NCI-H345 treated with DMSO at 0.1 percent for 48 hours (cell line): Measurements from ENCODE around the gene TRPM3.

Experiments
- DNase-seq: peaks from one replicate; lab custom pipeline; 2025; ENCODE audit not compliant: unreplicated experiment; lab: John Stamatoyannopoulos, UW

TRPM3 gene

DNA sequence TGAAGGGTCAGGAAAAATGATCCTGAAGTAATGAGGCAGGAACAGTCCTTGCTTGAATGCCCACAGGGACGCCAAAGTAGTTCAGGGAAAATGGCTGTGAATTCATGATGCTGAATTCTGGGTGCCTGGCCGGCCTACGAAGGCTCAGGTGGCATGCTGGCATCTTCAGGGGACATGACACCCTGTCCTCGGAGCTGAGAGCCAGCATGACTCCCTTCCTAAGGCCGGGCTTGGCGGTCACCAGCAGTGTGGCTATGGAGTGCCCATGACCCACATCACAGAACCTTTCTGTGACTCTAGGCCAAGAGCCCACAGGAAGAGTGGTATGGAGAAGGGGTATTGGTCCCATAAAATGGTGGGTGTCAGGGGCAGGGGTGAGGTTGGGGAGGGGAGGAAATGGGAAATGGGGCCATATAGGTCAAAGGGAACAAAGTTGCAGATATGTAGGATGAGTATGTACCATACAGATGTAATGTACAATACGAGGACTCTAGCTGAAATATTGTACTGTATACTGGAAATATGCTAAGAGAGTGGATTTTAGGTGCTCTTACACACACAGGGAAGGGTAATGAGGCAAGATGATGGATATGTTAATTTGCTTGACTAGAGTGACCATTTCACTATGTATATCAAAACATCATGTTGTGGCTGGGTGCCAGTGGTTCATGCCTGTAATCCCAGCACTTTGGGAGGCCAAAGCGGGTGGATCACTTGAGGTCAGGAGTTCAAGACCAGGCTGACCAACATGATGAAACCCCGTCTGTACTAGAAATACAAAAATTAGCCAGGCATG, 504.2 kb downstream of the TRPM3 start:
- DNase-seq: no peak

DNA sequence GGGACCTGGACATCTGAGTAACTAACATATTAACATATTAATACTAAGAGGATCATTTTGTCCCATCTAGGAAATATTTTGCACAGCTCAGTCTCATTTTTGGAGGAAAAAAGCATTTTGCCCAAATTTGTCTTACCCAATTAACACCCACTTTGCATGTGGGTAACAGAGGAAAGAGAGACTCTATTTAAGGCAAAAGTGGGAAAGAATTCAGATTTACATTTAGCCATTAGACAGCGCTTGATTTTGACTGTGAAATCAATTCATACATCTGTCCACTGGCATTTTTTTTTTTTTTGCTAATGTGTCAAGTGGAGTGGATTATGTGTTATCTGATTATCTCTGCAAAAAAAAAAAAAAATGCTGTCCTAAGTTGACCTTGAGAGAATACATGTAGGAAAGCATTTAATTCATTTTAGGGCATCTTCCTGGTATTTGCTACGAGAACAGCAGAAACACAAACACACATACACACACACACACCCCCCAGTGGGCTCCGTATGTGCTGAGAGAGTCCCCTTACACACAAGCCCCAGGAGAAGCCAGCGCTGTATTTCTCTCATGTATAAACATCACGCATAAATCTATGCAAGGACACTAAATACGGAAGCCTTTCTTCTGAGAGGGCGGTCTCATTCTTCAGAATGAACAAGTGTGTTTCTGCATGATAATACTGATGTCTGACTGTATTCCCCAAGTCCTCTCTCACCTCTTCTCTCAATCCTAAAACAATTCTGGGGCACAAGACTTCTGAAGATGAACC, 505.0 kb downstream of the TRPM3 start:
- no peak for DNase-seq

DNA sequence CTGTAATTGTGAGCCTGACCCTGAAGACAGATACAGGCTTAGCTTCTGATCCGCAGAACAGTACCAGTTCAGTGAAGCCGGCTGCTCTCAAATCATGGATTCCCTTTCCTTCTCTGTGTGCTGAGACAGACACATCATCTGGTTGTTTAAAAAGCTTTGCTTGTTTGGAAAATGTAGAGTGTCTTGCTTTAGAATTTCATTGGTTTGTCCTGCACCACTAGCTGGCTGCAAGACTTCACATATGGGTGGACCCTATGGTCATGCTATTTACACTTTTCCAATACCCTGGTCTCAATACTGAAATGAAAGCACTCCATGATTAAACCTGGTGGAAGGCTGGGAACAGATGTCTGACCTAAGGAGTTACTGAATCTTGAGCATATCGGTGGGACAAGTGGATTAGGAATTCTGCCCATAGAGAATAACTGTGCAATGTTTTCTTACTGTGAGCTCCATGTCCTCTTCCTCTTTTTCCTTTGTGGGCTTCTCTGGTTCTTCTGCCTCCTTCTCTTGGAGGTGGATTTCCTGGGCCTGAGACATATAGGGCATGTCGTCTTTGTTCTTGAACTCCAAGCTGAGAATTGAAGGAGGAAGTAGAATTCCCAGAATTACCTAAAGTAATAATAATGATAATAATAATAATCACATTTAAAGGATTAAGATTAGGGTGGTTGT, 505.8 kb downstream of the TRPM3 start:
- no peak for DNase-seq

DNA sequence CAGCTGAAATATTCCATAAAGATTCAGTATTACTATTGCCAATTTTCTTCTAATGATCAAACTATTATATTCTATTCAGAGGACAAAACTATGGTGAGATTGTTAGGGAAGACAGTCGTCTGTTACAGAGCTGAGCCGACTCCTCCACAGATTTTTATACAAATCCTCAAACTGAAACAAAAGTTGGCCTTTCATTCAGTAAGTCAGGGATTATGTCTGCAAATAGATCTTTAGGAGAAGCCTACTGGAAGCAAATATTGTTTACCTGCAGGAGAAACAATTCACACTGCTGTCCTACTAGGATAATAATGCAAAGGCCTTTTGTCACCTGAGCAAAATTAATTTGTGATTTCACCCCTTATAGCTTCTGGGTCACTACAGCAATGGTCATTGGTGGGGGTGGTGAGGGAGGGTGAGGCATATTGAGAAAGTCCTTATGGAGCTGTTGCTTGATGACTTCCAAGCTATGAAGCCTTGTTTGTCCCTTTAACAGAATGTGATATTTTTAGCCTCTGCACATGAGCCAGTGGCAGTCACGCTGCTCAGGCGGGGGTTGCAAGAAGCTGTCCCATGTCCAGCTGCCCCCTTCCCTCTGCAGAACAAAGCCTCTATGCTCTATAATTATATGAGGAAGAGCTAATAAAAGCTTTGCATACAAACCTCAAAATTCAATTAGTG, 506.5 kb downstream of the TRPM3 start:
- no peak for DNase-seq

DNA sequence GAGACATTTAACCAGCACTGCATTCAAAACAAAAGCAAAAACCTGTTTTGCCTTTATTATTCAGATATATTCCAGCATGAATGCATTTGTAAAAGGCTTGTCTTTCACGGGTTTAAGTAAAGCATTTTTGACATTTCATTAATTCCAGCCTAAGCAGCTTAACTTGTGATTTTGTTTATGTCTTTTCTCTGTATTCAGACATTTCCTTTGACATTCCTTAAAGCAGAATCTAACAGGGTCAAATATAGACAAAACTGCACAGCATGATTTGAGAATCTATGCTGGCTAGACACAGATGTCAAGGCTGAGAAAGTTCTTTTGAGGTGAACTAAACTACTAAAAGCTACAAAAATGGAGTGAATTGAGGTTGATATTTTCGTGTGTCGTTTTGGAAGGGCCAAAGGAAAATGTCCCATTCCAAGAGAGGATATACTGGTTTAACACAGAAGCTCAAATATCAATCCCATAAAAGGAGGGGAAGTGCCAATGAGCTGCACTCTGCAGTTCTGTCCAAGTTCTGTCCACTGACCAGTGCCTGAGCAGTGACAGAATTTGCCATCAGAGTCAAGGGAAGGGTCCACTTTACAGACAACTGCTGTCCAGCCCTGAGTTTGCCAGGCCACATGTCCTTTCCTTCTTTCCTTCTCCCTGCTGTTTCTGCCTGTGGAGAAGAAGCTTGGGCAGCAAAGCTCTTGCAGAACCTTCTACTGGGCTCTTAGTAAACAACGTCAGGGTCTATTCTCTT, 508.2 kb downstream of the TRPM3 start:
- no peak for DNase-seq

DNA sequence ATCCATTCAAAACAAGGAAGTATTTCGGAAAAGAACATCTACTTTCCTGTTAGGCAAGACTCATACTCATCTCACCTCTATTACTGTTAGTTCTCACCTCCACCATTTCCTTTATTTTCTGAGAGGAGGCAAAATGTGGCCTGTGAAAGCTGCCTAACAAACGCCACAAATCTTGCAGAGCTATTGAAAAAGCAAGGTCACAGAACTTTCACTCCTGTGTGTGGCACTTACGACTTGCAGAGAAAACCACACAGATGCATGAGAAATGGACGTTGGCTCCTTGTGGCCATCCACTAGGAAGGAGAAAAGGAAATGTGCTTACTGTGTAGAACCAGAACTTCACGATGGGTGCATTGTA, 511.2 kb downstream of the TRPM3 start:
- no peak for DNase-seq

DNA sequence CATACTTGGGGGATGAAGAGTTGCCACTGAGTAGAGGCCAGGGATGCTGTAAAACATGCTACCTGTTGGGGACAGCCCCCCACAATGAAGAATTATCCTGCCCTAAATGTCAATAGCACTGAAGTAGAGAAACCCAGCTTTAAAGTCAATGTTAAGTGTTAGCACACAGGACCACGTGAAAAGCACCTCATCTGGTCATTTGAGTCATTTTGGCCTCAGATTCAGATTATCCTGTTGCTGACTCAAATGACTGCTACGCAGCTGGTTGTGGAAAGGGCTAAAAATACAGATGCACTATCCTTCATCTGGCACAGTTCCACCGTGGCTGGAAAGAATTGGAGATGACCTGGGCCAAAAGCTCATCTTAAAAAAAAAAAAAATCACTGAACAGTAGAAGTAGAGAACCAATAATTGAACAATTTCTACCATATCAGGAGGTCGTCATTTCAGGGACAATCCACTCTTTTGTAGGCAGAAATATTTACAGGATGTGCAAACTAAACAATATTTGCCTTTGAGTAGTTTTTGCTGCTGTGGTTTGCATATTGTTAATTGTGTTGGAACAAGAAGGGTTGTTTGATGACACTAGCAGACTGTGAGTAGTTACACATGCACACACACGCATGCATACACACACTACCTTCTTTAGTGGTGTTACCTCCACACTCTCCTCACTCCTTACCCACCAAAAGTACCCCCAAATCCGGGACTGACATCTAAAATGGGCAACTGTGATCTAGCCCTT, 511.7 kb downstream of the TRPM3 start:
- no peak for DNase-seq

DNA sequence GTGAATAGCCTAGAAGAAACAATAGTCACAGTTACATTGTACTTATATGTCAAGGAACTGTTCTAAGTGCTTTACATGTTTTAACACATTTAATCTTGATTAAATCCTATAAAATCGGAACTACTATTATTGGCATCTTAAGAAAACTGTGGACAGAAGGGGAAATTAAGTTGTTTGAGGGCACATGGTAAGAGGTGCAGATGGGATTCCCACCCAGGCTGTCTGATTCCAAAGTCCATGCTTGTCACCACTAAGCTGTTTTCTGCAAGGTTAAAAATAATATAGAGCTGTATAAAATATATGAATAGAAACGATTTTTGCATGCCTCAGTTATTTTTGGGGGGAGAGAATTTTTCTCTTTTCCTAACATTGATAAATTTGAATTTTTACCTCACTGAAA, 512.4 kb downstream of the TRPM3 start:
- no peak for DNase-seq

DNA sequence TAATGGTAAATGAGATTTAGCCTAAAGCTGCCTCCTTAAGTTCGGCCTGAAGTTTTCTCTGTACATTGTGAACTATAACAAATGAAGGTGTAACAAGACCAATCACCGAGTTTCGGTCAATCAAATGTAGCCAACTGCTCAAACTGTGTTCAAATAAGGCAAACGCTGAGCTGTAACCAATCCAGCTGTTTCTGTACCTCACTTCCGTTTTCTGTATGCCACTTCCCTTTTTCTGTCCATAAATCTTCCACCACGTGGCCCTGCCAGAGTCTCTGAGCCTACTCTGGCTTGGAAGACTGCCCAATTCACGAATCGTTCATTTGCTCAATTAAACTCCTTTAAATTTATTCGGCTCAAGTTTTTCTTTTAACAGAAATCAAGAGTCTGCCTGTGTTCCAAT, 513.5 kb downstream of the TRPM3 start:
- no peak for DNase-seq

DNA sequence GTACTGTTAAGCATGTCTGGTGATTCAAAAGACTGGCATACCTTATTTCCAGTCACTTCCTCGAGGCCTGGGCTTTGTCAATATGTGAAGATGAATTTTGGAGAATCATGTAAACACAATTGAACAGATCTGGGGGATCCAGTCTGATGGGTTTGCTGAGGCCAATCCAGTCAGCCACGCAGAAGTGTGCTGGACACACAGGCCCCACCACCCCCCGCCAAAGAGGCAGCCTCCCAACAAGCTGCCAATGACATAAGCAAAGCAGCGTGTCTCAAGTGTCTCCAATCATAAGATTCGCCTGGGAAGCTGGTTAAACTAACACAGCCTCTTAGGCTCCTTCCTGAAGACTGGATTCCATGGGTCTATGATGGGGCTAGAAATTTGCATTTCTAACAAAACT, 514.1 kb downstream of the TRPM3 start:
- DNase-seq: no peak

DNA sequence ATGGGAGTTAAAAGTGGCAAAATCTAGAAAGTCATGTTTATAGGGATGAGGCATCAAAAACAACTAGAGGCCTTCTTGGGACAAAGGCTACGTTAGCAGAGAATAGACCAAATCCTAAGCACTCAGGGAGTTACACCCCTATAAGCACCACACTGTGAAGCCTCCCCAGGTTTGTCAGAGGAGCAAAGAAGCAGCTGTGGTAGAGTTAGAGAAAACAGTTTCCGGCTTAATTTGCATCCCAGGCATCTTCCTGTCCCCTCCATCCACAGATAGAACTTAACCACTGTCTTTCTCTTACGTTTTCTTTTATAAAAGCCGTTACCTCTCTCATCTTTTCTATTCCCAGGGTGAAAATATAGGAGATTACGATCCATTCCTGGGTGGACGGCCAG, 518.4 kb downstream of the TRPM3 start:
- no peak for DNase-seq

DNA sequence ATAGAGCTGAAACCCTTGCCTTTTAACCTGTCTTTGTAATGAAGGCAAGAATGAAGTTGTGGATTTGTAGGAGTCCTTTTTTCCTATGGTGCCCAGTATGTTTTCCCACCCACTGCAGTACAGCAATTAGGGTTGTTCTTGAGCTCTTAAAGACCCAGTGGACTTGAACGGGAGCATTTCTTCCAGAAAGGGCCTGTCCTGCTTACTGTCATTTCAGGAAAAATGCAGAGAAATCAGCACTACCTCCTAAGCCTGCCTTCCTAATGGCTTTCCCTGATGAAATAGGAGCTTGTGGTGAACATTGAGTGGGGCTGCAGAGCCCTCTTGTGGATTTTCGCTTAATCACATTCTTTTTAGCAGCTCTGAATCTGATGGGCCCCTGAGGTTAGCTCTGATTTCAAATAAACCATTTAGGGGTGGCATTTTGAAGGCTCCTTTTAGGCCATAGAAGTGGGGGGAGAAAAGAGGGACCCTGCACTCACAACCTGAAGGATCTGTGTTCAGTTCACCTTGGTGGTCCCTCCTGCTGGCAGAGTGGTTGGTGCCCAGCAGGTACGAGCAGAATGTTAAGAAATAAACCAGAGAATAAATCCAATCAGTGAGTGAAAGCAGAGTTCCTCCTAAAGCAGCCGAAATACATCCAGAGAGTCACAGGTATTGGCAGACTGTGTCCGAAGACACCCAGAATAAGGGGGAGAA, 519.0 kb downstream of the TRPM3 start:
- peak; percentile 58 for DNase-seq

DNA sequence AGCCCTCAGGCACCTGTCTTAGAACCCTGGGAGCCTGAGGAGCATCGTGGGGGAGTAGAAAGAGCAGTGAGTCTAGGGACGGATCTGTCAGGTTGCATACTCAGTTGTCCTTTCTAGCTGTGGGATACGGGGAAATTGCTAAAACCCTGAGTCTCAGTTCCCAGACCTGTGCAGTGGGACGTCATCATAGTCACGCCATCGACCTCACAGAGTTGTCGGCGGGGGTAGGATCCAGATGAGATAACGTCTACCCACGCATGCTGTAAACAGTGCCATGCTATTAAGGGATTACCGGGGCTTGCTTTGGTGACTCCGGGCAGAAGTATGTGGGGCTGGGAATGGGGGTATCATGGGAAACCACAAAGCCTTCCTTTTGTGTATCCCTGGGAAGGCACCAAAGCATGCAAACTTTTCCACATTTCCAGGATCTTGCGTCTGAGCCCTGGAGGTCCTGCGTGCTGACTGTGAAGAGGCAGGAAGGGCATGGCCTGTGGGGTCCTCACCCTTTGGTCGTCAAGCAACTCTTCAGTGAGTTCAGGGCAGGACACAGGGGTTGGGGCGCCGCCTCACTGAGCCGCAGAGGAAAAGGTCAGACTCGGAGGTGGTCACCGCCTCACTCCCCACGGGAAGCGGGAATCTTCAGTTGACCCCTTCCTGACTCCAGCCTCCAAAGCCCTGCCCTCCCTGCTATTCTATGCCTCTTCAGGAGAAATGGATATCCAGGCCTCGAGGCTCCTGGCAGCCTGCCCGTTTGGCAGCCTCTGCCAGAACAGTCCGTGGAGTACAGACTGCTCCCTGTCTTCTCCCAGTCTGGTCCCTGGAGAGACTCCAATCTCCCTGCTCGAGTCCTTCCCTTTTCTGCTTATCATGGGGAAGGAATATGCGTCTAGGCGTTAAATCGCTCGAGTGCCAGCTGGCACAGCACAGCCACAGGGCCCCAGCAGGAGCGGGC, 520.1 kb downstream of the TRPM3 start:
- peak; percentile 75 for DNase-seq

DNA sequence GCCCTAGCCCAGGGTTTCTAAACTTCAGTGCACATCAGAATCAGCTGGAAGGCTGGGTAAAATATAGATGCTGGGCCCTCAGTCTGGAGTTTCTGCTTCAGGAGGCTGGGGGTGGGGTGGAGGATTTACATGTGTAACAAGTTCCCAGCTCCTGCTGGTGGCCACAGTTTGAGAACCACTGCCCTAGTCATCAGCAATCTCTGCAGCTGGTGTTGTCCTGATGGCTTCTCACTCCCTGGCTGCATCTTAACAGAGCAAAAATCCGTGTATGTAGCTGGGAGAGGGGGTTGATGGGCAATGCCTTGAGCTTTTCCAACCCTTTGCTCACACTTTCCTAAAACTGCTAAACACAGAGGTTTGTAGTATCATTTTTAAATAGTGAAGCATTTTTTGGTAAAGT, 520.9 kb downstream of the TRPM3 start:
- DNase-seq: no peak

DNA sequence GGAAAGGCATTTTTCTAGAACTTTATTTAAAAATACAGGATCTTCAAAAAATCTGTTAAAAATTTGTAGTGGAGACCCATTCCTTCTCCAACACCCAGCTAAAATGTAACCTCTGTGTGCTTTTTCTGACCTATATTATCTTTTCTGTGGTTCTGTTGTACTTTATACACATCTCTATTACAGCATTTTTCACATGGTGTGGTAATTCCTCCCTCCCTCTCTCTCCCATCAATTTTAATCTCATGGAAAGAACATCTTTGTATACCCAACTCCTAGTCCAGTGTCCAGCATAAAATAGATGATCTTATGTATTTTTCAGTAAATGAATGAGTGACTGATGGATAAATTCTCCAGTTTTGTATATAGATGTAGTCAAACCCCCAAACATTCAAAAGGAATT, 523.5 kb downstream of the TRPM3 start:
- DNase-seq: no peak

DNA sequence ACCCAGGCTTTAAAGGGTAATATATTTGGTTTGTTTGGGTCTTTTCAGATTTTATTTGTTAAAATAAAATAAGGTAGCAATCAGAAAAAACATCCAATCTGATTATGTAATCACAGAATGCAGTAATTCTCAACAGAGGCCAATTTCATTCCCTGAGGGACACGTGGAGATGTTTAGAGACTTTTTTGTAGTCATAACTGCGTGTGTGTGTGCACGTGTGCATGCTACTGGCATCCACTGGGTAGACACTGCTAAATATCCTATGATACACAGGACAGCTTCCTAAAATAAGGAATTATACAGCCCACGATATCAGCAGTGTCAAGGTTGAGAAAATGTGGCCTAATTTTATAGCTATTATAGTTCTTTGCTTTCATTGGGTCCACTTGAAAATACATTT, 526.2 kb downstream of the TRPM3 start:
- DNase-seq: no peak

DNA sequence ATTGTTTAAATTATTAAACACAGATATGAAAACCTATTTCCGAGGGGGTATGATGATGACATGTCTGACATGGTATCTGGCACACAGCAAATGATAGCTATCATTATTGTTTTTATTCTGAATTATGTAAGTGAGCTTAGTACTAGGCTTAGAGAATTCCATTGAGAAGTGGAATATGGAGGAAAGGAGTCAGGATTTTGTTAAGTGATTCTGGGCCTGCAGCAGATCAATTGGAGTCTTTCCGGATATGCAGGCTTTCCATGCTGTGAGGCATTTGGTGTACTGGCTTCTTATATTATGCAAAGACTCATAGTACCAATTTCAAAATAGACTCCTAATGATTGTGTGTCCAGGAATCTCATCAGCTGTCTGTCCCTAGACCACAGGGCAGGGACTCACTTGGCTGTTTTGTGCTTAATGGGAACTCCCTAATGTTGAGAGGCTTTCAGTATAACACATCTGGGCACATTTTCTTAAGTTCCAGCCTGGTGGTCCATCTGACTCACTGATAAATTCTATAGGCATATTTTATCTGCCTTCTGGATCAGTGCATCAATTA, 527.0 kb downstream of the TRPM3 start:
- DNase-seq: no peak

DNA sequence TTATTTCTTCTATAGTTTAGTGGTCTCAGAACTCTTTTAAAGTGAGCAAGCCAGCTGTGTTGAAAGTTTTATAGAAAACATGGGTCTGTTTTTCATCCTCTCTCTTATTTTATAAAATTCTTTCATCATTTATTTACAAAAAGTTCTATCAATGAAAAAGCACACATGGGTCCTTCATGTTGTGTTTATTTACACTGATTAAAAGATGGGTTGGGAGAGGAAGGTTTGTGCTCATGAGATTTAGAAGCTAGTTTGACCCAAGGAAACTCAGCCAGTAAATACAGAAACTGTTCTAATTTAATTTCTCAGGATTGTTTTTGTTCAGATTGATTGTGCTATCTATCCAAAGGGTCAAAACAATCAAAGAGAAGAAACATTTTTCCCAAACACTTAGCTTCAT, 528.2 kb downstream of the TRPM3 start:
- DNase-seq: no peak
